Right lobe of liver (tissue), 6 donors: Measurements from ENCODE around the gene ITGAV. TPM values are rescaled to one million over a fixed set of nuclear protein-coding genes. Genes with fewer than 3 reads are reported as not detected.
A peak's percentile ranks its signal among the peaks of the same experiment; 100 is the strongest.

ENCODE experiments used
- ATAC-seq, 4 donors: fragments of 200-7000 bp; cut with Tn5 transposase; one replicate each; pipeline ENCODE4 v1.9.1; 2020; ENCODE audit warnings: mild to moderate bottlenecking in 4 of 4, moderate library complexity in 4 of 4
- DNase-seq, 3 donors: peaks; one replicate each; pipeline ENCODE4 v3.0.0-alpha.2; 2020
- H3K27ac ChIP-seq, 3 donors: fragments of 200-600 bp; one replicate each; pipeline ENCODE4 v1.8.0; 2022
- H3K27me3 ChIP-seq, 2 donors: fragments of 200-600 bp; one replicate each; pipeline ENCODE4 v1.8.0; 2022
- H3K36me3 ChIP-seq, 4 donors: fragments of 200-600 bp; sonication (generic) in 1 of 4; one replicate each; pipeline versions ENCODE4 v1.5.1 to v1.8.0; 2017 to 2022; ENCODE audit warnings: control low read depth in 1 of 4
- H3K4me1 ChIP-seq, 4 donors: fragments of 200-600 bp; sonication (generic) in 1 of 4; one replicate each; pipeline versions ENCODE4 v1.5.1 to v1.8.0; 2017 to 2022; ENCODE audit warnings: control low read depth in 1 of 4
- H3K4me3 ChIP-seq, 3 donors: fragments of 200-600 bp; one replicate each; pipeline ENCODE4 v1.8.0; 2022
- H3K9me3 ChIP-seq, 4 donors: fragments of 200-600 bp; sonication (generic) in 1 of 4; one replicate each; pipeline versions ENCODE4 v1.5.1 to v1.8.0; 2017 to 2022; ENCODE audit warnings: control low read depth in 1 of 4
- CTCF ChIP-seq, 4 donors: fragments of 200-600 bp in 3 of 4; fragments of 450-650 bp in 1 of 4; IDR thresholded peaks; one replicate each; pipeline versions ENCODE4 v1.5.1 to v1.8.0; 2016 to 2022; ENCODE audit warnings: antibody characterized with exemption in 4 of 4, mild to moderate bottlenecking in 2 of 4
- POLR2A ChIP-seq: fragments of 450-650 bp; IDR thresholded peaks from one replicate; pipeline ENCODE4 v1.6.1; 2017; ENCODE audit warnings: antibody characterized with exemption, mild to moderate bottlenecking
- WGBS: methylation state at CpG from one replicate; pipeline ENCODE4 v1.1.6; 2018; ENCODE audit warnings: low coverage, low lambda C conversion rate; ENCODE audit not compliant: insufficient coverage; ENCODE audit errors: missing lambda C conversion rate; 5-methylcytosine and 5-hydroxymethylcytosine counted together
- intact Hi-C, 2 donors: fragments of 100-400 bp; cut with DNase I; formaldehyde crosslinking; loops; one replicate each; pipeline versions ENCODE4 v1.11.2 to v1.14.1; 2022
- total RNA-seq, 6 experiments: library from RNA; depleted of rRNA in 2 of 6; stranded (reverse); fragments of >200 nt in 2 of 6; fragmentation: NEBNext Ultra II Directional in 3 of 6; extraction: Animal tissue kit (Norgen Biotek cat#: 25700) in 3 of 6; gene quantifications; one replicate each; pipeline versions ENCODE4 v1.1.0 to v1.2.4, GENCODE V29; 2016 to 2023
- donor health status: DM: no; HTN: yes; CAD: no.
- donor health status: DM: no; HTN: no; CAD: no.
- donor health status: DM: no; HTN: no; CAD: no.
- donor health status: DM: no; HTN: yes; CAD: no.
- donor health status: DM: no; HTN: yes; CAD: no.

Gene ITGAV
- total RNA-seq, 6 experiments from 2014 or later = 16.3 to 48.4 (median 26.4) TPM

GRCh38 chr2:186641807-186642321, 52.0 kb downstream of the ITGAV start:
- ATAC-seq (peak; percentile 93 to 95 (median 94)), DNase-seq (no peak)
- H3K4me1 ChIP-seq = no peaks in the 10 kb centered on the region
- peaks cover 0 to 5% (median 0%) of the 10 kb centered on the region in 4 donors for H3K36me3 ChIP-seq
- no peaks in the 10 kb centered on the region for H3K9me3 ChIP-seq
- intact Hi-C loops = loop anchor here (10.0 kb wide), 1 partner anchor 137 kb away; no protein-coding TSS in a partner anchor
- H3K27ac ChIP-seq = no peak overlapping the region
- 83% methylated on average over 2 of the region's 2 CpGs for WGBS
- TF ChIP-seq CTCF (IDR thresholded peaks at IDR 0.05) (peak; percentile 70 to 78 (median 76)), POLR2A (no peak)
- no peak overlapping the region for H3K4me3 ChIP-seq
- no peaks in the 10 kb centered on the region for H3K27me3 ChIP-seq

- ATAC-seq (no peak), DNase-seq (no peak)
- TF ChIP-seq POLR2A = no peak
- no peak for TF ChIP-seq CTCF (IDR thresholded peaks at IDR 0.05)
- Histone ChIP-seq H3K9me3 (no peaks in the 10 kb centered on the region), H3K4me1 (no peaks in the 10 kb centered on the region), H3K27me3 (no peaks in the 10 kb centered on the region), H3K4me3 (no peak overlapping the region), H3K27ac (no peak overlapping the region), H3K36me3 (peaks cover 0 to 5% (median 2%) of the 10 kb centered on the region in 4 donors)
- 93% methylated on average over 5 of the region's 5 CpGs for WGBS
- intact Hi-C loops = loop anchor here (10.0 kb wide), 1 partner anchor 140 kb away; no protein-coding TSS in a partner anchor
Observed at GRCh38 chr2:186644791-186645190, 54.9 kb downstream of the ITGAV start.

GRCh38 chr2:186645999-186646398, 56.1 kb downstream of the ITGAV start:
- ATAC-seq (no peak), DNase-seq (no peak)
- no peak for TF ChIP-seq CTCF (IDR thresholded peaks at IDR 0.05)
- no peak for TF ChIP-seq POLR2A
- intact Hi-C loops = loop anchor here (10.0 kb wide), 1 partner anchor 141 kb away; no protein-coding TSS in a partner anchor
- Histone ChIP-seq H3K4me1 (no peaks in the 10 kb centered on the region), H3K27me3 (no peaks in the 10 kb centered on the region), H3K9me3 (no peaks in the 10 kb centered on the region), H3K36me3 (peaks cover 0 to 5% (median 2%) of the 10 kb centered on the region in 4 donors), H3K4me3 (no peak overlapping the region), H3K27ac (no peak overlapping the region)
- 86% methylated on average over 2 of the region's 2 CpGs for WGBS

GRCh38 chr2:186648130-186648529, 58.3 kb downstream of the ITGAV start:
- H3K27me3 ChIP-seq = no peaks in the 10 kb centered on the region
- TF ChIP-seq POLR2A (no peak), CTCF (IDR thresholded peaks at IDR 0.05) (no peak)
- no peaks in the 10 kb centered on the region for H3K4me1 ChIP-seq
- ATAC-seq (no peak), DNase-seq (no peak)
- no peak overlapping the region for H3K27ac ChIP-seq
- intact Hi-C loops = loop anchor here (10.0 kb wide), 1 partner anchor 143 kb away; no protein-coding TSS in a partner anchor
- H3K36me3 ChIP-seq = peaks cover 0 to 7% (median 5%) of the 10 kb centered on the region in 4 donors
- H3K4me3 ChIP-seq = no peak overlapping the region
- WGBS = 100% methylated on average over 2 of the region's 2 CpGs
- H3K9me3 ChIP-seq = no peaks in the 10 kb centered on the region
